Stomach smooth muscle (tissue), 2 donors: ENCODE measurements around the gene IGFBP2.

ENCODE experiments used
- H3K27ac ChIP-seq: one replicate; pipeline ENCODE4 v1.7.0; 2013; ENCODE audit warnings: mild to moderate bottlenecking, low read length, inconsistent platforms
- H3K27me3 ChIP-seq, 2 donors: one replicate each; pipeline ENCODE4 v1.7.0; 2013; ENCODE audit warnings: low read length in 2 of 2; ENCODE audit not compliant: insufficient read depth in 2 of 2, control insufficient read depth in 1 of 2
- H3K36me3 ChIP-seq, 2 donors: one replicate each; pipeline ENCODE4 v1.7.0; 2013; ENCODE audit warnings: low read length in 2 of 2; ENCODE audit not compliant: control insufficient read depth in 2 of 2, insufficient read depth in 2 of 2
- H3K4me1 ChIP-seq: one replicate; pipeline ENCODE4 v1.7.0; 2013; ENCODE audit warnings: low read length; ENCODE audit not compliant: control insufficient read depth, insufficient read depth
- H3K4me3 ChIP-seq, 2 donors: one replicate each; pipeline ENCODE4 v1.7.0; 2013; ENCODE audit warnings: low read length in 2 of 2
- H3K9ac ChIP-seq, 2 donors: one replicate each; pipeline ENCODE4 v1.7.0; 2013; ENCODE audit warnings: low read length in 2 of 2, mild to moderate bottlenecking in 1 of 2
- H3K9me3 ChIP-seq, 2 donors: one replicate each; pipeline ENCODE4 v1.7.0; 2013; ENCODE audit warnings: low read length in 2 of 2; ENCODE audit not compliant: control insufficient read depth in 2 of 2
- donor health status: healthy.
- donor health status: Pancreatic carcinoma.

Gene IGFBP2

GRCh38 chr2:216629784-216630183 is 3.4 kb upstream of the IGFBP2 start:
- Histone ChIP-seq H3K9ac (no peak overlapping the region), H3K27ac (no peak overlapping the region), H3K4me3 (no peak overlapping the region), H3K9me3 (no peaks in the 10 kb centered on the region), H3K4me1 (peaks cover 10% of the 10 kb centered on the region), H3K27me3 (no peaks in the 10 kb centered on the region), H3K36me3 (no peaks in the 10 kb centered on the region)

GRCh38 chr2:216632346-216632951 is 771 bp upstream of the IGFBP2 start:
- H3K4me3 ChIP-seq = peak overlapping the region; percentile 46 to 85
- peaks cover 27% of the 10 kb centered on the region for H3K4me1 ChIP-seq
- H3K9ac ChIP-seq = peak overlapping the region in 1 of 2 donors; percentile 61
- no peaks in the 10 kb centered on the region for H3K36me3 ChIP-seq
- peak overlapping the region; percentile 70 for H3K27ac ChIP-seq
- no peaks in the 10 kb centered on the region for H3K27me3 ChIP-seq
- no peaks in the 10 kb centered on the region for H3K9me3 ChIP-seq

GRCh38 chr2:216633616-216634369 is 573 bp downstream of the IGFBP2 start:
- Histone ChIP-seq H3K27ac (peak overlapping the region; percentile 53), H3K4me1 (peaks cover 30% of the 10 kb centered on the region), H3K27me3 (no peaks in the 10 kb centered on the region), H3K9ac (peak overlapping the region; percentile 52 to 66), H3K36me3 (no peaks in the 10 kb centered on the region), H3K4me3 (peak overlapping the region; percentile 84 to 85), H3K9me3 (no peaks in the 10 kb centered on the region)

- Histone ChIP-seq H3K4me3 (peak overlapping the region; percentile 84 to 85), H3K9me3 (no peaks in the 10 kb centered on the region), H3K9ac (peak overlapping the region; percentile 52 to 66), H3K4me1 (peaks cover 30% of the 10 kb centered on the region), H3K36me3 (no peaks in the 10 kb centered on the region), H3K27me3 (no peaks in the 10 kb centered on the region), H3K27ac (peak overlapping the region; percentile 60)
Measured at GRCh38 chr2:216634370-216635148, 1.3 kb downstream of the IGFBP2 start.

GRCh38 chr2:216635171-216635570 is 2.0 kb downstream of the IGFBP2 start:
- H3K27ac ChIP-seq = peak overlapping the region; percentile 60
- no peaks in the 10 kb centered on the region for H3K27me3 ChIP-seq
- no peaks in the 10 kb centered on the region for H3K36me3 ChIP-seq
- H3K9me3 ChIP-seq = no peaks in the 10 kb centered on the region
- peaks cover 32% of the 10 kb centered on the region for H3K4me1 ChIP-seq
- H3K4me3 ChIP-seq = peak overlapping the region; percentile 59 to 85
- peak overlapping the region; percentile 52 to 66 for H3K9ac ChIP-seq

- peaks cover 0 to 6% of the 10 kb centered on the region in 2 donors for H3K36me3 ChIP-seq
- peak overlapping the region; percentile 52 to 66 for H3K9ac ChIP-seq
- H3K4me1 ChIP-seq = peaks cover 33% of the 10 kb centered on the region
- H3K9me3 ChIP-seq = no peaks in the 10 kb centered on the region
- H3K27me3 ChIP-seq = no peaks in the 10 kb centered on the region
- peak overlapping the region; percentile 60 for H3K27ac ChIP-seq
- peak overlapping the region; percentile 59 to 85 for H3K4me3 ChIP-seq
Measured at GRCh38 chr2:216635701-216636550, 2.7 kb downstream of the IGFBP2 start.

GRCh38 chr2:216636551-216637450 is 3.6 kb downstream of the IGFBP2 start:
- H3K4me3 ChIP-seq = peak overlapping the region; percentile 59 to 85
- peak overlapping the region; percentile 60 for H3K27ac ChIP-seq
- H3K9ac ChIP-seq = peak overlapping the region; percentile 21 to 44

GRCh38 chr2:216637472-216637871 is 4.3 kb downstream of the IGFBP2 start:
- Histone ChIP-seq H3K4me1 (peaks cover 36% of the 10 kb centered on the region), H3K27ac (peak overlapping the region; percentile 49), H3K9ac (no peak overlapping the region), H3K4me3 (peak overlapping the region in 1 of 2 donors; percentile 54), H3K9me3 (no peaks in the 10 kb centered on the region), H3K27me3 (no peaks in the 10 kb centered on the region), H3K36me3 (peaks cover 0 to 8% of the 10 kb centered on the region in 2 donors)

More at GRCh38 chr2:216636551-216637450, 3.6 kb downstream of the IGFBP2 start:
- Histone ChIP-seq H3K4me1 (peaks cover 36% of the 10 kb centered on the region), H3K9me3 (no peaks in the 10 kb centered on the region), H3K27me3 (no peaks in the 10 kb centered on the region), H3K36me3 (peaks cover 0 to 8% of the 10 kb centered on the region in 2 donors)

GRCh38 chr2:216643986-216644659 is 10.9 kb downstream of the IGFBP2 start:
- Histone ChIP-seq H3K27me3 (no peaks in the 10 kb centered on the region), H3K36me3 (peaks cover 0 to 8% of the 10 kb centered on the region in 2 donors), H3K27ac (peak overlapping the region; percentile 24), H3K4me1 (peaks cover 36% of the 10 kb centered on the region), H3K4me3 (no peak overlapping the region), H3K9ac (no peak overlapping the region), H3K9me3 (no peaks in the 10 kb centered on the region)
